ENCODE measurements around the gene SPEN.
"Not testable (repeated sequence)": the region's sequence is repeated elsewhere in the genome, so short reads cannot be mapped to it uniquely, and the experiment has no call there.

The SPEN gene

GRCh38 chr1:15974855-15975254 is 127.3 kb downstream of the SPEN start:
- peaks cover 25% of the 10 kb centered on the region for H3K36me3 ChIP-seq (ENCODE audit: control insufficient read depth, low read length)
- no peaks in the 10 kb centered on the region for H4K20me1 ChIP-seq (ENCODE audit: control insufficient read depth, insufficient read depth, low read depth, low read length)
- peaks cover 36% of the 10 kb centered on the region for H3K4me1 ChIP-seq (ENCODE audit: control insufficient read depth, low read length)
- H3F3A ChIP-seq (ENCODE audit: control insufficient read depth, insufficient read depth), result peaks cover 9% of the 10 kb centered on the region
- no peaks in the 10 kb centered on the region for H3K27me3 ChIP-seq (ENCODE audit: control insufficient read depth, low read length)
- TF ChIP-seq CTCF (IDR thresholded peaks at IDR 0.05; ENCODE audit: low read depth, low read length, poor library complexity, severe bottlenecking) (no peak), EZH2phosphoT487 (IDR thresholded peaks at IDR 0.05; ENCODE audit: borderline replicate concordance, low read length) (no peak)
- peak overlapping the region; percentile 86 for H3K27ac ChIP-seq (ENCODE audit: low read depth, low read length)
- H3K79me2 ChIP-seq (ENCODE audit: control insufficient read depth, low read length), result peaks cover 38% of the 10 kb centered on the region
- peak overlapping the region; percentile 87 for H3K4me2 ChIP-seq (ENCODE audit: low read length)
- H3K4me3 ChIP-seq (ENCODE audit: low read length), result peak overlapping the region; percentile 76
- H3K9me3 ChIP-seq (ENCODE audit: control insufficient read depth, insufficient read depth, low read length), result no peaks in the 10 kb centered on the region
- no peaks in the 10 kb centered on the region for H3K9me2 ChIP-seq (replicated peaks; ENCODE audit: control insufficient read depth, low read length)

GRCh38 chr1:15975358-15975804 is 127.9 kb downstream of the SPEN start:
- Histone ChIP-seq H3K9me2 (replicated peaks; ENCODE audit: control insufficient read depth, low read length) (no peaks in the 10 kb centered on the region), H3K27ac (ENCODE audit: low read depth, low read length) (peak overlapping the region; percentile 86), H3K4me3 (ENCODE audit: low read length) (peak overlapping the region; percentile 76), H3K79me2 (ENCODE audit: control insufficient read depth, low read length) (peaks cover 36% of the 10 kb centered on the region), H3K9me3 (ENCODE audit: control insufficient read depth, insufficient read depth, low read length) (no peaks in the 10 kb centered on the region), H3K27me3 (ENCODE audit: control insufficient read depth, low read length) (no peaks in the 10 kb centered on the region), H3K4me1 (ENCODE audit: control insufficient read depth, low read length) (peaks cover 36% of the 10 kb centered on the region), H3K36me3 (ENCODE audit: control insufficient read depth, low read length) (peaks cover 22% of the 10 kb centered on the region), H4K20me1 (ENCODE audit: control insufficient read depth, insufficient read depth, low read depth, low read length) (no peaks in the 10 kb centered on the region), H3K4me2 (ENCODE audit: low read length) (peak overlapping the region; percentile 87), H3F3A (ENCODE audit: control insufficient read depth, insufficient read depth) (peaks cover 9% of the 10 kb centered on the region)
- TF ChIP-seq EZH2phosphoT487 (IDR thresholded peaks at IDR 0.05; ENCODE audit: borderline replicate concordance, low read length) (no peak), CTCF (IDR thresholded peaks at IDR 0.05; ENCODE audit: low read depth, low read length, poor library complexity, severe bottlenecking) (peak; percentile 51)

GRCh38 chr1:15975805-15976680 is 128.5 kb downstream of the SPEN start, which contains the start of gene ZBTB17:
ZBTB17 (minus strand) TSS chr1:15976101; CDS start chr1:15948495, 27,606 bp downstream.
- H3K27me3 ChIP-seq (ENCODE audit: control insufficient read depth, low read length), result no peaks in the 10 kb centered on the region
- H3F3A ChIP-seq (ENCODE audit: control insufficient read depth, insufficient read depth), result peaks cover 9% of the 10 kb centered on the region
- peaks cover 36% of the 10 kb centered on the region for H3K4me1 ChIP-seq (ENCODE audit: control insufficient read depth, low read length)
- H3K27ac ChIP-seq (ENCODE audit: low read depth, low read length), result peak within 1 kb of the TSS; percentile 86
- no peaks in the 10 kb centered on the region for H4K20me1 ChIP-seq (ENCODE audit: control insufficient read depth, insufficient read depth, low read depth, low read length)
- H3K9me3 ChIP-seq (ENCODE audit: control insufficient read depth, insufficient read depth, low read length), result no peaks in the 10 kb centered on the region
- peaks cover 19% of the 10 kb centered on the region for H3K36me3 ChIP-seq (ENCODE audit: control insufficient read depth, low read length)
- H3K4me3 ChIP-seq (ENCODE audit: low read length), result peak within 1 kb of the TSS; percentile 76
- H3K79me2 ChIP-seq (ENCODE audit: control insufficient read depth, low read length), result peaks cover 36% of the 10 kb centered on the region
- H3K4me2 ChIP-seq (ENCODE audit: low read length), result peak within 1 kb of the TSS; percentile 87
- no peaks in the 10 kb centered on the region for H3K9me2 ChIP-seq (replicated peaks; ENCODE audit: control insufficient read depth, low read length)
- no peak for TF ChIP-seq CTCF (IDR thresholded peaks at IDR 0.05; ENCODE audit: low read depth, low read length, poor library complexity, severe bottlenecking)
- TF ChIP-seq EZH2phosphoT487 (IDR thresholded peaks at IDR 0.05; ENCODE audit: borderline replicate concordance, low read length), result no peak

GRCh38 chr1:15977947-15978346 is 130.4 kb downstream of the SPEN start:
- not testable (repeated sequence) for H3K9me2 ChIP-seq (replicated peaks; ENCODE audit: control insufficient read depth, low read length); H3K9me3 ChIP-seq (ENCODE audit: control insufficient read depth, insufficient read depth, low read length); H4K20me1 ChIP-seq (ENCODE audit: control insufficient read depth, insufficient read depth, low read depth, low read length); H3K27me3 ChIP-seq (ENCODE audit: control insufficient read depth, low read length); H3K4me3 ChIP-seq (ENCODE audit: low read length); H3K27ac ChIP-seq (ENCODE audit: low read depth, low read length); H3K36me3 ChIP-seq (ENCODE audit: control insufficient read depth, low read length); H3F3A ChIP-seq (ENCODE audit: control insufficient read depth, insufficient read depth); H3K4me2 ChIP-seq (ENCODE audit: low read length)
- Histone ChIP-seq H3K79me2 (ENCODE audit: control insufficient read depth, low read length) (peaks cover 21% of the 10 kb centered on the region), H3K4me1 (ENCODE audit: control insufficient read depth, low read length) (peaks cover 30% of the 10 kb centered on the region)

All from DOHH2 (cell line).